Activated T-helper 2 cell treated with anti-CD3 and anti-CD28 coated beads, Interferon-gamma antibody, Interleukin-2, Interleukin-4, amounts not matched to agents 10 μg/mL and 5 μg/mL and 100 μg/mL, durations not matched to agents 14 hours and 24 hours and 36 hours (primary cell): ENCODE measurements around the gene HLA-A. TPM values are rescaled to one million over a fixed set of nuclear protein-coding genes. Genes with fewer than 3 reads are reported as not detected.
"Not testable (repeated sequence)": the region's sequence is repeated elsewhere in the genome, so short reads cannot be mapped to it uniquely, and the experiment has no call there.

ENCODE experiments used
- DNase-seq: peaks from one replicate; pipeline ENCODE4 v3.0.0; 2021; ENCODE audit warnings: low spot score
- H3K27ac Mint-ChIP-seq: one replicate; pipeline ENCODE4 v1.8.0; 2021; ENCODE audit warnings: mixed read lengths
- H3K27me3 Mint-ChIP-seq: one replicate; pipeline ENCODE4 v1.8.0; 2021; ENCODE audit warnings: low read depth, mixed read lengths
- H3K36me3 Mint-ChIP-seq: one replicate; pipeline ENCODE4 v1.8.0; 2021; ENCODE audit warnings: low read depth, mixed read lengths
- H3K4me1 Mint-ChIP-seq: one replicate; pipeline ENCODE4 v1.8.0; 2021; ENCODE audit warnings: low read depth, mixed read lengths
- H3K4me3 Mint-ChIP-seq: one replicate; pipeline ENCODE4 v1.8.0; 2021; ENCODE audit warnings: low read depth, mild to moderate bottlenecking, moderate library complexity, mixed read lengths
- H3K9me3 Mint-ChIP-seq: one replicate; pipeline ENCODE4 v1.8.0; 2021; ENCODE audit warnings: mixed read lengths
- intact Hi-C: fragments of 100-400 bp; cut with micrococcal nuclease; formaldehyde crosslinking; loops from one replicate; pipeline ENCODE4 v1.15.1; 2023
- total RNA-seq: library from RNA; stranded (reverse); gene quantifications from 2 replicates; pipeline ENCODE4 v1.2.3, GENCODE V29; 2022

Gene HLA-A
- total RNA-seq, 1 donor from 2014 or later: 1,592 TPM

DNA sequence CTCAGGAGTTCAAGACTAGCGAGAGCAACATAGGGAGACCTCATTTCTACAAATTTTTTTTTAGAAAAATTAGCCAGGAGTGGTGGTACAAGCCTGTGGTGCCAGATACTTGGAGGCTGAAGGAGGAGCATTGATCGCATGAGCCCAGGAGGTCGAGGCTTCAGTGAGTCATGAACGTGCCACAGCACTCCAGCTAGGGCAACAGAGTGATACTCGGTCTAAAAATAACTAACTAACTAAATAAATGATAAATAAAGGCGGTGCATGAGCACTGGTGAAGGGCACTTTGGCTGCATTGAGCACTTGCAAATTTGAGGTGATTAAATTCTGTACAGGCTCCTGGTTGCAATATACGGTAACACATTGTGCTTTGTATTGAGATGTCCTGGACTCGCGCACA lies 13.5 kb downstream of the HLA-A start:
- intact Hi-C loops: no loop called here
- Mint-ChIP-seq H3K4me1 (peaks cover 7% of the 10 kb centered on the region), H3K36me3 (peaks cover under 1% of the 10 kb centered on the region), H3K27me3 (no peaks in the 10 kb centered on the region), H3K9me3 (no peaks in the 10 kb centered on the region), H3K4me3 (no peak overlapping the region), H3K27ac (no peak overlapping the region)
- no peak for DNase-seq

DNA sequence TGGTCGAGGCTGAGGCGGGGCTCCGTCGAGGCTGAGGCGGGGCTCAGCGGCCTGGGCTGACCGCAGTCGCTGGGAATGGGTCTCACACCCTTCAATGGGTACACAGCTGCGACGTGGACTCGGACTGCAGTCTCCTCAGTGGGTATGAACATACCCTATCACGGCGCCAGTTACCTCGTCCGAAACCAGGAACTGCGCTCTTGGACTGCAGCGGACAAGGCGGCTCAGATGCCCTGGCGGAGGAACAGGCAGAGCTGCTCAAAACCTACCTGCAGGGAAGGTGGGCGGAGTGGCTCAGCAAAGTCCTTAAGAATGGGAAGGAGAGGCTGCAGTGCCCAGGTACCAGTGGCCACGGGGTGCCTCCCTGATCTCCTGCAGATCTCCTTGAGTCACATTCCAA lies 14.2 kb downstream of the HLA-A start:
- Mint-ChIP-seq H3K4me3 (no peak overlapping the region), H3K36me3 (no peaks in the 10 kb centered on the region), H3K27me3 (no peaks in the 10 kb centered on the region), H3K4me1 (peaks cover 7% of the 10 kb centered on the region), H3K9me3 (no peaks in the 10 kb centered on the region), H3K27ac (no peak overlapping the region)
- no peak for DNase-seq
- intact Hi-C loops: no loop called here

DNA sequence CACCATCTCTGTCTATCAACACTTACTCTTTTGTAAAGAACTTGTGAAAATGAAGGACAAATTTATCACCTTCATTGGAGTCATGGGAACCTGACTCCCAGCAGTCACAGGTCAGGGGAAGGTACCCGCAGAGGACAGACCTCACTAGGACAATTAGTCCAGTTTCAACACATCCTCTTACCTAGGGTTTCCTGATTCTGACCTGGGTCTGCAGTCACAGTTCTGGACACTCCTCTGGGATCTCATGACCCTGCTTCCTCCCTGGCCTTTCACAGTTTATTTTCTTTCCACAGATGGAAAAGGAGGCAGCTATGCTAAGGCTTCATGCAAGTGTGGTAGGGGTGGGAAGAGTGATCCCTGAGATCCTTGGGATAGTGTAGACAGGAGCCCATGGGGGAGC lies 15.7 kb downstream of the HLA-A start:
- Mint-ChIP-seq H3K27ac (no peak overlapping the region), H3K9me3 (no peaks in the 10 kb centered on the region), H3K4me3 (no peak overlapping the region), H3K4me1 (peaks cover 16% of the 10 kb centered on the region), H3K27me3 (no peaks in the 10 kb centered on the region), H3K36me3 (no peaks in the 10 kb centered on the region)
- intact Hi-C loops: no loop called here
- no peak for DNase-seq

DNA sequence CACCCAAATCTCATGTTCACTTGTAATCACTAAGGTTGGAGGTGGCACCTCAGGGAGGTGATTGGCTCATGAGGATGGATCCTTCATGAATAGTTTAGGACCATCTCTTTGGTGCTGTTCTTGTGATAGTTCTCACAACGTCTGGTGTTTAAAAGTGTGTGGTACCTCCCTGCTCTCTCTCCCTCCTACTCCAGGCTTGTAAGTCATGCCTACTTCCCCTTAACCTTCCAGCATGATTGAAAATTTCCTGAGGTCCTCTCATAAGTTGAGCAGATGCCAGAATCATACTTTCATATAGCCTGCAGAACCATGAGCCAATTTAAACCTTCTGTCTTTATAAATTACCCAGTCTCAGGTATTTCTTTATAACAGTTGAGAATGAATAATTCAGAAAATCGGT lies 16.6 kb downstream of the HLA-A start:
- DNase-seq: no peak
- Mint-ChIP-seq H3K36me3 (no peaks in the 10 kb centered on the region), H3K9me3 (no peaks in the 10 kb centered on the region), H3K4me3 (no peak overlapping the region), H3K4me1 (peaks cover 22% of the 10 kb centered on the region), H3K27ac (no peak overlapping the region), H3K27me3 (no peaks in the 10 kb centered on the region)
- intact Hi-C loops: no loop called here

DNA sequence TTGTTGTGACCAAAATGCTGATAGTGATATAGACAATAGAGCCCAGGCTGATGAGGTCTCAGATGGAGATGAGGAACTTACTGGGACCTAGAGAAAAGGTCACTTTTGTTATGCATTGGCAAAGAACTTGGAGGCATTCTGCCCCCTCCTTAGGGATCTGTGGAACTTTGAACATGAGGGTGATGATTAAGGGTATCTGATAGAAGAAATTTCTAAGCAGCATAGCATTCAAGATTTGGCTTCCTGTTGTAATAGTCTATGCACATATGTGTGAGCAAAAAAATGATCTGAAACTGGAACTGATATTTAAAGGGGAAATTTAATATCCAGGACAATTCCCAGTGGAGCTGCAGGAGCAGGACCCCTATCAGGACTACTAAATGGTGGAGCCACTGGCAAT lies 17.1 kb downstream of the HLA-A start:
- H3K4me3 Mint-ChIP-seq: no peak overlapping the region
- no peaks in the 10 kb centered on the region for H3K9me3 Mint-ChIP-seq
- peaks cover 25% of the 10 kb centered on the region for H3K4me1 Mint-ChIP-seq
- no peak overlapping the region for H3K27ac Mint-ChIP-seq
- H3K36me3 Mint-ChIP-seq: no peaks in the 10 kb centered on the region
- intact Hi-C loops: no loop called here
- no peak for DNase-seq
- no peaks in the 10 kb centered on the region for H3K27me3 Mint-ChIP-seq

DNA sequence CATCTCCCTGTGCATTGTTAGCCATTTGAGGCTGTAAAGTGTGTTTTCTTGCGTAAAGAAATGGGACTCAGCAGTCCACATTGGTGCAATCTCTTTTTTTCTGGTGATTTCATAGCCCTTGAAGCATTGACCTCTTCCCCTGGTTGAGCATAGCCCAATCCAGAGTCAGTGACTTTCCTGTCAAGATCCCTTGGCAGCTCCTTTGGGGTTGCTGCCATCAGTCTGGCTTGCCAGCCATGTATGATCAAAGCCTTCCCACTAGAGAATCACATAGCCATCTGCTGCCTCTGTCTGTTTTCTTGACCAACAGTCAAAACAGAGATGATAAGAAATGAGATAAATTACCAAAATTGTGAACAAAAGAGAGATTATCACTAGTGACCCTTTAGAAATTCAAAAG lies 19.6 kb downstream of the HLA-A start:
- Mint-ChIP-seq H3K4me1 (peaks cover 44% of the 10 kb centered on the region), H3K36me3 (no peaks in the 10 kb centered on the region), H3K4me3 (no peak overlapping the region), H3K27me3 (no peaks in the 10 kb centered on the region), H3K9me3 (no peaks in the 10 kb centered on the region), H3K27ac (no peak overlapping the region)
- no peak for DNase-seq
- intact Hi-C loops: loop anchor here (10.0 kb wide), 2 partner anchors 77 to 237 kb away; partner anchors contain the start of gene HLA-F

DNA sequence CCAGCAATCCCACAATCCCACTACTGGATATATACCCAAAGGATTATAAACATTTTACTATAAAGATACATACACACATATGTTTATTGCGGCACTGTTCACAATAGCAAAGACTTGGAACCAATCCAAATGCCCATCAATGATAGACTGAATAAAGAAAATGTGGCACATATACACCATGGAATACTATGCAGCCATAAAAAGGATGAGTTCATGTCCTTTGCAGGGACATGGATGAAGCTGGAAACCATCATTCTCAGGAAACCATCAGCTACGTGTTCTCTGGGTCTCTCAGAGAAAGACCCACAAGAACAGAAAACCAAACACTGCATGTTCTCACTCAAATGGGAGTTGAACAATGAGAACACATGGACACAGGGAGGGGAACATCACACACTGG lies 21.4 kb downstream of the HLA-A start:
- H3K36me3 Mint-ChIP-seq, H3K4me3 Mint-ChIP-seq, DNase-seq, H3K27ac Mint-ChIP-seq, H3K27me3 Mint-ChIP-seq, H3K9me3 Mint-ChIP-seq: not testable (repeated sequence)
- intact Hi-C loops: loop anchor here (2.0 to 10.0 kb wide), 3 partner anchors 37 to 239 kb away; partner anchors contain the start of gene HLA-F
- H3K4me1 Mint-ChIP-seq: peaks cover 49% of the 10 kb centered on the region

DNA sequence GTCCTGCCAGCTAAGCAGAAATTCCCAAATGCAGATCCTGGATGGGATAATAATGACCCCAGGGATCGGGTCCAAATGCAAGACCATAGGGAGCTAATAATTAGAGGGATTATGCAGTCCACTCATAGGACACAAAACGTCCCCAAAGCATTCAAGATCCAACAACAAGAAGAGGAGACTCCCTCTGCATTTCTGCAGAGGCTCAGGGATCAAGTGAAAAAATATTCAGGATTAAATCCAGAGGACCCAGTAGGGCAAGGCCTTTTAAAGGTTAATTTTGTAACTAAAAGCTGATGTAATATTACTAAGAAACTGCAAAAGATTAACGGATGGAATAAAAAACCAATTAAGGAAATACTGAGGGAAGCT lies 22.2 kb downstream of the HLA-A start:
- Mint-ChIP-seq H3K27me3 (no peaks in the 10 kb centered on the region), H3K4me1 (peaks cover 44% of the 10 kb centered on the region), H3K9me3 (no peaks in the 10 kb centered on the region), H3K4me3 (peak overlapping the region; percentile 90), H3K27ac (peak overlapping the region; percentile 94), H3K36me3 (no peaks in the 10 kb centered on the region)
- DNase-seq: no peak
- intact Hi-C loops: loop anchor here (2.0 to 10.0 kb wide), 3 partner anchors 38 to 240 kb away; partner anchors contain the start of gene HLA-F

DNA sequence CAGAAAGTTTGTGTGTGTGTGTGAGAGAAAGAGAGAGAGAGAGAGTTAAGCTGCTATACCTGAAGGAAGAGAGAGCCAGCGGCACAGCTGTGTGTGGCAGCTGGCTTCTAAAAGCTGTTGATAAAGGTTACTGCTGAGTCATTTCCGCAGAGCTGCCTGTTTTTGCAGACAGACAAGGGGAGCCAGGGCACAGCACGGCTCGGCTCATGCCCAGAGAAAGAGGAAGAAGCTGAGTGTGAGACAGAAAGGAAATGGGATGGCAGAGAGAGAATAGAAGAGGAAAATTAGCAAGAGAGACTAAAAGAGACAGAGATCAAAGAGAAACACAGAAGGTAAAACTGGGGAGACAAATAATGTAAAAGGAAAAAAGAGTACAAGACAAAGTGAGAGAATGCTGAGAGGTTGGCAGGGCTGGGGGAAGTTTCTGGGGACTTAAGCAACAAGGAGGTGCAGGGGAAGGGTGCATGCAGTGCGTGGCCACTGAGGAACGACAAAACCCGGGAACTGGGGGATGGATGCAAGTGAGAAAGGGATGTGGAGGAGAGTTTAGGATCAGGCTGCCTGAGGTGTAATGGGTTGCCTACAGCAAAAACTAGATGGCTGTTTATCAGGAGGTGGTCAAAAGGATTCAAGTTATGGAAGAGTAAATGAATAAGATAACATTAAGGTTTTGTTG lies 22.7 kb downstream of the HLA-A start:
- intact Hi-C loops: loop anchor here (1.0 to 10.0 kb wide), 5 partner anchors 23 to 240 kb away; partner anchors contain the start of genes HLA-A, HLA-F and POLR1H
- Mint-ChIP-seq H3K9me3 (no peaks in the 10 kb centered on the region), H3K27ac (peak overlapping the region; percentile 94), H3K36me3 (no peaks in the 10 kb centered on the region), H3K4me1 (peaks cover 42% of the 10 kb centered on the region), H3K27me3 (no peaks in the 10 kb centered on the region), H3K4me3 (peak overlapping the region; percentile 90)
- DNase-seq: peak; percentile 73

DNA sequence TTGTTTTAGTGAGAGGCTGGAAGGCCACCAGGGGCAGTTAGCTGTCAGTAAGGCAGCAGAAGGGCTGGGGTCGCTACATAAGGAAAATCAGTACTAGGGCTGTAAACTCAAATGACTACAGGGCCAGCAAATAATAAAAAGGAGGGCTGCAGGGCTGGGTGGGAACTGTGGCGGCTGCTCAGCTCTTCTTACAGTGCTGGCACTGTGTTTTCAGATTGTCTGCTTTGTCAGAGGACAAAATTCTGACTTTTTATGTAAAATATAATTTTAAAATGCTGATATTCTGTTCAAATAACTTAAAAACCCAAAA lies 23.2 kb downstream of the HLA-A start:
- Mint-ChIP-seq H3K4me1 (peaks cover 42% of the 10 kb centered on the region), H3K9me3 (no peaks in the 10 kb centered on the region), H3K4me3 (peak overlapping the region; percentile 90)

DNA sequence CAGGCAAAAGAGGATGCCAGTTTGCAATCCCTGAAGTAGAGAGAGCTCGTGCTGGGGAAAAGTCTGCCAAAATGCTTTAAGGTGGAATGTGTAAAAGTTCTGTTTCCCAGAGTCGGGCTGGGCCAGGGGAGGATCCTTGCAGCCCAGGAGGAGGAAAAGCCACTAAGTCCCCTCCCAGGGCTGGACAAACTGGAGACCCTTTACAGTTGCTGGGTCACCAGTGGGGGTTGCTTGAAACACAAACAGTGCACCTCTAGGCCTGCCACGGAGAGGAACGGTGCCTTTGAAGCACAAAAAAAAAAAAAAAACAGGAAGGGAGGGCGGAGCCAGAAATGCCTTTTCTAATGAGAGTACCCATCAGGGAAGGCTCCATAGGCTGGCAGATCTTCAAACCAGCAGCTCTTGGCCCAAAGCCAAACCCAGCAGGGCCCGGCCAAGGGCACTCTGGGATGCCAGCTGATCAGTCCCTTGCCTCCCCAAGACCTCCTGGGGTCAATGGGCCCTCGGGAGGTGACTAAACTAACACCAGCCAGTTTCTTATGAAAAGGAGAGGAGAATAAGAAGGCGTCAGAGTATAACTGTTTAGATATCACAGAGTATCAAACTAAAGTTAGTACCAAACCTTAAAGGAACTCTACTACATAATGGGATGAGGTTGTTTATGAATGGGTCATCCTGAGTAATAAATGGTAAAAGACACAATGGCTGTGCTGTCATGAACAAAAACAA lies 23.7 kb downstream of the HLA-A start:
- peak overlapping the region; percentile 94 for H3K27ac Mint-ChIP-seq
- intact Hi-C loops: loop anchor here (1.0 to 10.0 kb wide), 6 partner anchors 24 to 241 kb away; partner anchors contain the start of genes HLA-A, HLA-F and POLR1H
- no peaks in the 10 kb centered on the region for H3K9me3 Mint-ChIP-seq
- H3K4me1 Mint-ChIP-seq: peaks cover 42% of the 10 kb centered on the region
- H3K36me3 Mint-ChIP-seq: no peaks in the 10 kb centered on the region
- no peaks in the 10 kb centered on the region for H3K27me3 Mint-ChIP-seq
- H3K4me3 Mint-ChIP-seq: peak overlapping the region; percentile 90
- DNase-seq: peak; percentile 49

More for the DNA sequence above, 23.2 kb downstream of the HLA-A start:
- H3K27ac Mint-ChIP-seq: peak overlapping the region; percentile 94
- DNase-seq: no peak
- intact Hi-C loops: loop anchor here (1.0 to 10.0 kb wide), 5 partner anchors 23 to 241 kb away; partner anchors contain the start of genes HLA-A, HLA-F and POLR1H
- H3K36me3 Mint-ChIP-seq: no peaks in the 10 kb centered on the region
- no peaks in the 10 kb centered on the region for H3K27me3 Mint-ChIP-seq

DNA sequence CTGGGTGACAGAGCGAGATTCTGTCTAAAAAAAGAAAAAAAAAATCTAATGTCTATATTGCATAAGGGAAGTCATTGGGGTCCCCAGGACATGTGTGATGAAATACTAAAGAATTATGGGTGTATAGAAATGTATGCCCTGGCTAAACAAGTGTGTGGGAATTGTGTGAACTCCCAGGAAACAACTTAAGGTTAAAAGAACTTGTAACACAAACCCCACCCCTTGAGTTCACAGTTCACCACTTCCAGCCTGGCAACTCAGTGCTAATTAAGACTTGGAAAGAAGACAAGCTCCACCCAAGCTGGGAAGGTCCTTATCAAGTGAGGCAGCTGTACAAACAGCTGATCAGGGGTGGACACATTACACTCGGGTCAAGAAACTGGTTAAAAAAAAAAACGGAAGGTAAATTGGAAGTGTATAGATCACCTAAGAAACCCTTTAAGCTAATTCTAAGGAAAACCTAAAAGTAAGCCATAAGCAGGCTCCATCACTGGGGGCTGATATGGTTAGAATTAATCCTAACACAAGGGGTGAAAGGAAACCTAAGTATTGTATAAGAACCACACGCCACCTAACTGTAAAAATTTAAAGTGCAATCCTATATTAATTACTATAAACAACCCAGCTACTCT lies 25.2 kb downstream of the HLA-A start:
- intact Hi-C loops: loop anchor here (2.0 to 10.0 kb wide), 4 partner anchors 83 to 243 kb away; partner anchors contain the start of genes HLA-F and POLR1H
- H3K27ac Mint-ChIP-seq: no peak overlapping the region

More for the DNA sequence above, 25.2 kb downstream of the HLA-A start:
- H3K4me3 Mint-ChIP-seq: no peak overlapping the region
- DNase-seq: no peak
- no peaks in the 10 kb centered on the region for H3K36me3 Mint-ChIP-seq
- peaks cover 43% of the 10 kb centered on the region for H3K4me1 Mint-ChIP-seq
- H3K27me3 Mint-ChIP-seq: peaks cover 5% of the 10 kb centered on the region
- no peaks in the 10 kb centered on the region for H3K9me3 Mint-ChIP-seq
